ENCODE measurements around the gene UBE2L5. TPM values are rescaled to one million over a fixed set of nuclear protein-coding genes. Genes with fewer than 3 reads are reported as not detected.

UBE2L5 gene
- total and polyA plus RNA-seq, 2 of the 13 experiments (the other 11 are each of a cell fraction or from before 2014, with no cell fraction given): 0.13 TPM; not detected in 1

DNA sequence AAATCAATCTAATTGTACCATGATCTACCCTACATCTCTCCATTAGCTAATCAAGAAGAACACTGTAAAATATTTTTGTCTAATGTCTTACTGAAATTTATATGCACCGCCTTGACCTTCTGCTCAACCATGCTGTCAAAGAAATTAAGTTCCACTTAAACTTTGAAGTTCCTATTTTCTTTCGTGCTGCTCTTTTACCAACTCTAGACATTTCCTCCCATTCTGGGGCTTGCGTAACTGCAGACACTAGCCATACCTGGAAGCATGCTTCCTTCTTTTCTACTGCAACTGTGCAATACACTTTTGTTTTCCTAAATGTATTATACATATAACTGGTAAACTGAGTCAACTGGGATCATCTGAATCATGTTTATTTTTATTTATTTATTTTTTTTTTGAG is 8.5 kb upstream of the UBE2L5 start:
- CTCF ChIA-PET (ENCODE audit: low intra/inter-chr PET ratio, low total read pairs): no interaction called here
- DNase-seq (ENCODE audit: low spot score) (no peak), ATAC-seq (no peak), FAIRE-seq (no peak)
- Histone ChIP-seq H4K20me1 (ENCODE audit: insufficient read depth, low read length) (no peaks in the 10 kb centered on the region), H3K27me3 (ENCODE audit: control insufficient read depth in 1 of 2, insufficient read depth in 2 of 2, low read length in 2 of 2) (peaks cover 0 to 9% of the 10 kb centered on the region in 2 experiments; a peak in 2 of 5 replicates), H3K36me3 (replicated peaks in 1 of 2; ENCODE audit: control insufficient read depth in 1 of 2, insufficient read depth in 2 of 2, low read length in 2 of 2) (no peaks in the 10 kb centered on the region), H3K4me1 (ENCODE audit: insufficient read depth, low read length) (peaks cover 3% of the 10 kb centered on the region), H3K4me3 (replicated peaks in 1 of 3; ENCODE audit: insufficient read depth in 1 of 3, low read depth in 2 of 3, low read length in 3 of 3) (no peak overlapping the region), H3K27ac (ENCODE audit: extremely low read length, insufficient read depth, low read length) (no peak overlapping the region), H3K9me3 (ENCODE audit: low read length) (no peaks in the 10 kb centered on the region), H3K9ac (ENCODE audit: insufficient read depth, low read depth, low read length) (no peak overlapping the region), H3K79me2 (ENCODE audit: insufficient read depth, low read length) (no peaks in the 10 kb centered on the region), H3K4me2 (ENCODE audit: low read depth, low read length) (no peak overlapping the region), H2AFZ (ENCODE audit: low read length) (no peak overlapping the region)
- 37% methylated on average over 3 of the region's 3 CpGs for WGBS (ENCODE audit: low lambda C conversion rate)
- no TSS peak for BruUV-seq (replicated peaks)
- POLR2A ChIA-PET: no interaction called here
- intact Hi-C loops (cut with micrococcal nuclease; ENCODE audit: unreplicated experiment): no loop called here
- in situ Hi-C loops (cut with HindIII; ENCODE audit: extremely low pct_ligation_motif_present, low pct_unique_long_range_greater_than_20kb): no loop called here
- TF ChIP-seq, protein P1, sequence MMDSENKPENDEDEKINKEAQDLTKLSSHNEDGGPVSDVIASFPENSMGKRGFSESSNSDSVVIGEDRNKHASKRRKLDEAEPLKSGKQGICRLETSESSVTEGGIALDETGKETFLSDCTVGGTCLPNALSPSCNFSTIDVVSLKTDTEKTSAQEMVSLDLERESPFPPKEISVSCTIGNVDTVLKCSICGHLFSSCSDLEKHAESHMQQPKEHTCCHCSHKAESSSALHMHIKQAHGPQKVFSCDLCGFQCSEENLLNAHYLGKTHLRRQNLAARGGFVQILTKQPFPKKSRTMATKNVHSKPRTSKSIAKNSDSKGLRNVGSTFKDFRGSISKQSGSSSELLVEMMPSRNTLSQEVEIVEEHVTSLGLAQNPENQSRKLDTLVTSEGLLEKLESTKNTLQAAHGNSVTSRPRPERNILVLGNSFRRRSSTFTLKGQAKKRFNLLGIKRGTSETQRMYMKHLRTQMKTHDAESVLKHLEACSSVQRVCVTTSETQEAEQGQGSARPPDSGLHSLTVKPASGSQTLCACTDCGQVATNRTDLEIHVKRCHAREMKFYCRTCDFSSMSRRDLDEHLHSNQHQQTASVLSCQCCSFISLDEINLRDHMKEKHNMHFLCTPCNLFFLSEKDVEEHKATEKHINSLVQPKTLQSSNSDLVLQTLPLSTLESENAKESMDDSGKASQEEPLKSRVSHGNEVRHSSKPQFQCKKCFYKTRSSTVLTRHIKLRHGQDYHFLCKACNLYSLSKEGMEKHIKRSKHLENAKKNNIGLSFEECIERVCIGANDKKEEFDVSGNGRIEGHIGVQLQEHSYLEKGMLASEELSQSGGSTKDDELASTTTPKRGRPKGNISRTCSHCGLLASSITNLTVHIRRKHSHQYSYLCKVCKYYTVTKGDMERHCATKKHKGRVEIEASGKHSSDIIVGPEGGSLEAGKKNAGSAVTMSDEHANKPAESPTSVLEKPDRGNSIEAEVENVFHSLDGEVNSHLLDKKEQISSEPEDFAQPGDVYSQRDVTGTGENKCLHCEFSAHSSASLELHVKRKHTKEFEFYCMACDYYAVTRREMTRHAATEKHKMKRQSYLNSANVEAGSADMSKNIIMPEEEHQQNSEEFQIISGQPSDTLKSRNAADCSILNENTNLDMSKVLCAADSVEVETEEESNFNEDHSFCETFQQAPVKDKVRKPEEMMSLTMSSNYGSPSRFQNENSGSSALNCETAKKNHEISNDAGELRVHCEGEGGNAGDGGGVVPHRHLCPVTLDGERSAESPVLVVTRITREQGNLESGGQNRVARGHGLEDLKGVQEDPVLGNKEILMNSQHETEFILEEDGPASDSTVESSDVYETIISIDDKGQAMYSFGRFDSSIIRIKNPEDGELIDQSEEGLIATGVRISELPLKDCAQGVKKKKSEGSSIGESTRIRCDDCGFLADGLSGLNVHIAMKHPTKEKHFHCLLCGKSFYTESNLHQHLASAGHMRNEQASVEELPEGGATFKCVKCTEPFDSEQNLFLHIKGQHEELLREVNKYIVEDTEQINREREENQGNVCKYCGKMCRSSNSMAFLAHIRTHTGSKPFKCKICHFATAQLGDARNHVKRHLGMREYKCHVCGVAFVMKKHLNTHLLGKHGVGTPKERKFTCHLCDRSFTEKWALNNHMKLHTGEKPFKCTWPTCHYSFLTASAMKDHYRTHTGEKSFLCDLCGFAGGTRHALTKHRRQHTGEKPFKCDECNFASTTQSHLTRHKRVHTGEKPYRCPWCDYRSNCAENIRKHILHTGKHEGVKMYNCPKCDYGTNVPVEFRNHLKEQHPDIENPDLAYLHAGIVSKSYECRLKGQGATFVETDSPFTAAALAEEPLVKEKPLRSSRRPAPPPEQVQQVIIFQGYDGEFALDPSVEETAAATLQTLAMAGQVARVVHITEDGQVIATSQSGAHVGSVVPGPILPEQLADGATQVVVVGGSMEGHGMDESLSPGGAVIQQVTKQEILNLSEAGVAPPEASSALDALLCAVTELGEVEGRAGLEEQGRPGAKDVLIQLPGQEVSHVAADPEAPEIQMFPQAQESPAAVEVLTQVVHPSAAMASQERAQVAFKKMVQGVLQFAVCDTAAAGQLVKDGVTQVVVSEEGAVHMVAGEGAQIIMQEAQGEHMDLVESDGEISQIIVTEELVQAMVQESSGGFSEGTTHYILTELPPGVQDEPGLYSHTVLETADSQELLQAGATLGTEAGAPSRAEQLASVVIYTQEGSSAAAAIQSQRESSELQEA (CRISPR knock-in tag; IDR thresholded peaks at IDR 0.05; ENCODE audit: not compliant biosample characterization): no peak
- no peak for TF ChIP-seq ATF1 (CRISPR knock-in tag; IDR thresholded peaks at IDR 0.05)
- no peak for TF ChIP-seq ZNF678 (CRISPR knock-in tag; IDR thresholded peaks at IDR 0.05)
- TF ChIP-seq, protein P2, sequence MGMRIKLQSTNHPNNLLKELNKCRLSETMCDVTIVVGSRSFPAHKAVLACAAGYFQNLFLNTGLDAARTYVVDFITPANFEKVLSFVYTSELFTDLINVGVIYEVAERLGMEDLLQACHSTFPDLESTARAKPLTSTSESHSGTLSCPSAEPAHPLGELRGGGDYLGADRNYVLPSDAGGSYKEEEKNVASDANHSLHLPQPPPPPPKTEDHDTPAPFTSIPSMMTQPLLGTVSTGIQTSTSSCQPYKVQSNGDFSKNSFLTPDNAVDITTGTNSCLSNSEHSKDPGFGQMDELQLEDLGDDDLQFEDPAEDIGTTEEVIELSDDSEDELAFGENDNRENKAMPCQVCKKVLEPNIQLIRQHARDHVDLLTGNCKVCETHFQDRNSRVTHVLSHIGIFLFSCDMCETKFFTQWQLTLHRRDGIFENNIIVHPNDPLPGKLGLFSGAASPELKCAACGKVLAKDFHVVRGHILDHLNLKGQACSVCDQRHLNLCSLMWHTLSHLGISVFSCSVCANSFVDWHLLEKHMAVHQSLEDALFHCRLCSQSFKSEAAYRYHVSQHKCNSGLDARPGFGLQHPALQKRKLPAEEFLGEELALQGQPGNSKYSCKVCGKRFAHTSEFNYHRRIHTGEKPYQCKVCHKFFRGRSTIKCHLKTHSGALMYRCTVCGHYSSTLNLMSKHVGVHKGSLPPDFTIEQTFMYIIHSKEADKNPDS (CRISPR knock-in tag; IDR thresholded peaks at IDR 0.05): no peak
- TF ChIP-seq, protein P3, sequence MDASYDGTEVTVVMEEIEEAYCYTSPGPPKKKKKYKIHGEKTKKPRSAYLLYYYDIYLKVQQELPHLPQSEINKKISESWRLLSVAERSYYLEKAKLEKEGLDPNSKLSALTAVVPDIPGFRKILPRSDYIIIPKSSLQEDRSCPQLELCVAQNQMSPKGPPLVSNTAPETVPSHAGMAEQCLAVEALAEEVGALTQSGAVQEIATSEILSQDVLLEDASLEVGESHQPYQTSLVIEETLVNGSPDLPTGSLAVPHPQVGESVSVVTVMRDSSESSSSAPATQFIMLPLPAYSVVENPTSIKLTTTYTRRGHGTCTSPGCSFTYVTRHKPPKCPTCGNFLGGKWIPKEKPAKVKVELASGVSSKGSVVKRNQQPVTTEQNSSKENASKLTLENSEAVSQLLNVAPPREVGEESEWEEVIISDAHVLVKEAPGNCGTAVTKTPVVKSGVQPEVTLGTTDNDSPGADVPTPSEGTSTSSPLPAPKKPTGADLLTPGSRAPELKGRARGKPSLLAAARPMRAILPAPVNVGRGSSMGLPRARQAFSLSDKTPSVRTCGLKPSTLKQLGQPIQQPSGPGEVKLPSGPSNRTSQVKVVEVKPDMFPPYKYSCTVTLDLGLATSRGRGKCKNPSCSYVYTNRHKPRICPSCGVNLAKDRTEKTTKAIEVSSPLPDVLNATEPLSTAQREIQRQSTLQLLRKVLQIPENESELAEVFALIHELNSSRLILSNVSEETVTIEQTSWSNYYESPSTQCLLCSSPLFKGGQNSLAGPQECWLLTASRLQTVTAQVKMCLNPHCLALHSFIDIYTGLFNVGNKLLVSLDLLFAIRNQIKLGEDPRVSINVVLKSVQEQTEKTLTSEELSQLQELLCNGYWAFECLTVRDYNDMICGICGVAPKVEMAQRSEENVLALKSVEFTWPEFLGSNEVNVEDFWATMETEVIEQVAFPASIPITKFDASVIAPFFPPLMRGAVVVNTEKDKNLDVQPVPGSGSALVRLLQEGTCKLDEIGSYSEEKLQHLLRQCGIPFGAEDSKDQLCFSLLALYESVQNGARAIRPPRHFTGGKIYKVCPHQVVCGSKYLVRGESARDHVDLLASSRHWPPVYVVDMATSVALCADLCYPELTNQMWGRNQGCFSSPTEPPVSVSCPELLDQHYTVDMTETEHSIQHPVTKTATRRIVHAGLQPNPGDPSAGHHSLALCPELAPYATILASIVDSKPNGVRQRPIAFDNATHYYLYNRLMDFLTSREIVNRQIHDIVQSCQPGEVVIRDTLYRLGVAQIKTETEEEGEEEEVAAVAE (CRISPR knock-in tag; IDR thresholded peaks at IDR 0.05; ENCODE audit: borderline replicate concordance): no peak
- TF ChIP-seq, protein P4, sequence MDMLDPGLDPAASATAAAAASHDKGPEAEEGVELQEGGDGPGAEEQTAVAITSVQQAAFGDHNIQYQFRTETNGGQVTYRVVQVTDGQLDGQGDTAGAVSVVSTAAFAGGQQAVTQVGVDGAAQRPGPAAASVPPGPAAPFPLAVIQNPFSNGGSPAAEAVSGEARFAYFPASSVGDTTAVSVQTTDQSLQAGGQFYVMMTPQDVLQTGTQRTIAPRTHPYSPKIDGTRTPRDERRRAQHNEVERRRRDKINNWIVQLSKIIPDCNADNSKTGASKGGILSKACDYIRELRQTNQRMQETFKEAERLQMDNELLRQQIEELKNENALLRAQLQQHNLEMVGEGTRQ (IDR thresholded peaks at IDR 0.05; ENCODE audit: low read depth, low read length): no peak
- TF ChIP-seq, protein P4 (CRISPR knock-in tag; IDR thresholded peaks at IDR 0.05; ENCODE audit: borderline replicate concordance): no peak

Data from HepG2 (cell line).